PC-9 (cell line): Measurements from ENCODE around the gene NEDD4. TPM values are rescaled to one million over a fixed set of nuclear protein-coding genes. Genes with fewer than 3 reads are reported as not detected.
"Not testable (repeated sequence)": the region's sequence is repeated elsewhere in the genome, so short reads cannot be mapped to it uniquely, and the experiment has no call there.

Source experiments
- BruUV-seq: library from RNA; stranded (reverse); fragments of 400-500 nt; replicated peaks from 2 replicates; lab custom pipeline; 2021; lab: Mats Ljungman, UMichigan
- CTCF ChIA-PET: fragments of 300-600 bp; sonication (Branson Sonifier 250); formaldehyde crosslinking; loops from one replicate; lab custom pipeline; 2022; ENCODE audit warnings: antibody characterized with exemption; lab: Charles Lee
- POLR2A ChIA-PET: fragments of 300-600 bp; sonication (Branson Sonifier 250); formaldehyde crosslinking; loops from one replicate; lab custom pipeline; 2022; ENCODE audit warnings: antibody characterized with exemption; ENCODE audit not compliant: unreplicated experiment; lab: Charles Lee
- DNase-seq, 2 experiments: peaks; one replicate each; pipeline versions ENCODE4 v3.0.0 to v3.0.0-alpha.2; 2015 to 2022; ENCODE audit warnings: mixed read lengths in 1 of 2
- H2AFZ ChIP-seq: fragments of 200-600 bp; sonication (generic); 2 replicates; pipeline ENCODE4 v1.8.1; 2017; ENCODE audit warnings: antibody characterized with exemption
- H3F3A ChIP-seq: fragments of 200-600 bp; sonication (generic); 2 replicates; pipeline ENCODE4 v1.8.1; 2017; ENCODE audit warnings: antibody characterized with exemption, mild to moderate bottlenecking, low read depth; ENCODE audit not compliant: insufficient read depth
- H3K27ac ChIP-seq: fragments of 200-600 bp; sonication (generic); 2 replicates; pipeline ENCODE4 v1.6.1; 2016; ENCODE audit warnings: mixed run types
- H3K27me3 ChIP-seq: fragments of 200-600 bp; sonication (generic); 2 replicates; pipeline ENCODE4 v1.6.1; 2016; ENCODE audit warnings: low read depth, mixed run types; ENCODE audit not compliant: insufficient read depth
- H3K36me3 ChIP-seq: fragments of 200-600 bp; sonication (generic); 2 replicates; pipeline ENCODE4 v1.6.1; 2016; ENCODE audit warnings: low read depth, mixed run types
- H3K4me1 ChIP-seq: fragments of 200-600 bp; sonication (generic); replicated peaks from 2 replicates; pipeline ENCODE4 v1.6.1; 2016; ENCODE audit warnings: mixed run types; ENCODE audit not compliant: insufficient read depth
- H3K4me2 ChIP-seq: fragments of 200-600 bp; sonication (generic); 2 replicates; pipeline ENCODE4 v1.6.1; 2017; ENCODE audit warnings: mixed run types
- H3K4me3 ChIP-seq: fragments of 200-600 bp; sonication (generic); 2 replicates; pipeline ENCODE4 v1.6.1; 2016; ENCODE audit warnings: mixed run types
- H3K79me2 ChIP-seq: fragments of 200-600 bp; sonication (generic); 2 replicates; pipeline ENCODE4 v1.6.1; 2017; ENCODE audit warnings: low read depth, mixed run types
- H3K9me2 ChIP-seq: fragments of 200-600 bp; sonication (generic); 2 replicates; pipeline ENCODE4 v1.8.1; 2017; ENCODE audit warnings: mild to moderate bottlenecking; ENCODE audit not compliant: insufficient read depth
- H3K9me3 ChIP-seq: fragments of 200-600 bp; sonication (generic); 2 replicates; pipeline ENCODE4 v1.8.1; 2016; ENCODE audit warnings: low read depth; ENCODE audit not compliant: insufficient read depth
- H4K20me1 ChIP-seq: fragments of 200-600 bp; sonication (generic); 2 replicates; pipeline ENCODE4 v1.8.1; 2017; ENCODE audit not compliant: insufficient read depth
- CTCF ChIP-seq: fragments of 200-600 bp; sonication (generic); conservative IDR thresholded peaks from 2 replicates; pipeline ENCODE4 v1.6.1; 2017; ENCODE audit warnings: mixed run types, antibody characterized with exemption, mild to moderate bottlenecking, moderate library complexity
- EZH2 ChIP-seq: fragments of 200-600 bp; sonication (generic); IDR thresholded peaks from 2 replicates; pipeline ENCODE4 v1.8.0; 2017; ENCODE audit warnings: antibody characterized with exemption, low read depth
- intact Hi-C: fragments of 100-400 bp; cut with micrococcal nuclease; formaldehyde crosslinking; loops from one replicate; pipeline ENCODE4 v1.10.0; 2022; ENCODE audit not compliant: unreplicated experiment
- total RNA-seq: library from RNA; stranded (reverse); gene quantifications from 2 replicates; pipeline ENCODE4 v1.2.3, GENCODE V29; 2021

The NEDD4 gene
- total RNA-seq, 1 experiment from 2014 or later = 24.5 TPM

- no peak for TF ChIP-seq CTCF
- H3K79me2 ChIP-seq = no peaks in the 10 kb centered on the region
- DNase-seq = no peak
- ChIA-PET CTCF (no interaction called here), POLR2A (no interaction called here)
- no peak overlapping the region for H2AFZ ChIP-seq
- no peak overlapping the region for H3K4me2 ChIP-seq
- H3K36me3 ChIP-seq = no peaks in the 10 kb centered on the region
- H3K9me2 ChIP-seq = no peaks in the 10 kb centered on the region
- intact Hi-C loops = no loop called here
- H4K20me1 ChIP-seq = no peaks in the 10 kb centered on the region
- H3K27ac ChIP-seq = no peak overlapping the region
- no TSS peak for BruUV-seq
- no peaks in the 10 kb centered on the region for H3K4me1 ChIP-seq
- H3K27me3 ChIP-seq = no peaks in the 10 kb centered on the region
- no peaks in the 10 kb centered on the region for H3K9me3 ChIP-seq
- no peak overlapping the region for H3K4me3 ChIP-seq
- H3F3A ChIP-seq = no peaks in the 10 kb centered on the region
Measured at GRCh38 chr15:55954862-55955605, 38.4 kb downstream of the NEDD4 start.

GRCh38 chr15:55952501-55953274 is 40.7 kb downstream of the NEDD4 start:
- H3K4me2 ChIP-seq, H3K9me3 ChIP-seq, H3K79me2 ChIP-seq, H3K9me2 ChIP-seq, H3K4me1 ChIP-seq, POLR2A ChIA-PET, CTCF ChIA-PET, H3K4me3 ChIP-seq, H2AFZ ChIP-seq, H4K20me1 ChIP-seq, intact Hi-C loops, H3K27me3 ChIP-seq, BruUV-seq, H3K27ac ChIP-seq, H3F3A ChIP-seq, H3K36me3 ChIP-seq, DNase-seq: not testable (repeated sequence)

GRCh38 chr15:55944606-55945005 is 48.8 kb downstream of the NEDD4 start:
- DNase-seq, CTCF ChIA-PET, H3K27me3 ChIP-seq, POLR2A ChIA-PET, H4K20me1 ChIP-seq, BruUV-seq, intact Hi-C loops, H2AFZ ChIP-seq, H3K9me2 ChIP-seq, H3K27ac ChIP-seq, H3K4me3 ChIP-seq, H3K4me2 ChIP-seq, H3K79me2 ChIP-seq, H3K36me3 ChIP-seq, H3K4me1 ChIP-seq, H3F3A ChIP-seq, H3K9me3 ChIP-seq: not testable (repeated sequence)

- H3K27ac ChIP-seq = no peak overlapping the region
- H3K9me3 ChIP-seq = no peaks in the 10 kb centered on the region
- POLR2A ChIA-PET = no interaction called here
- BruUV-seq = no TSS peak
- H4K20me1 ChIP-seq = no peaks in the 10 kb centered on the region
- intact Hi-C loops = no loop called here
- H2AFZ ChIP-seq = no peak overlapping the region
- no peaks in the 10 kb centered on the region for H3F3A ChIP-seq
- TF ChIP-seq CTCF = no peak
- no peak for TF ChIP-seq EZH2
- no peak overlapping the region for H3K4me2 ChIP-seq
- CTCF ChIA-PET = no interaction called here
- no peaks in the 10 kb centered on the region for H3K27me3 ChIP-seq
- DNase-seq = no peak
- H3K36me3 ChIP-seq = no peaks in the 10 kb centered on the region
- no peak overlapping the region for H3K4me3 ChIP-seq
- no peaks in the 10 kb centered on the region for H3K4me1 ChIP-seq
- H3K79me2 ChIP-seq = no peaks in the 10 kb centered on the region
- H3K9me2 ChIP-seq = no peaks in the 10 kb centered on the region
Measured at GRCh38 chr15:55942332-55942731, 51.1 kb downstream of the NEDD4 start.
